CD4-positive, alpha-beta T cell (primary cell): ENCODE measurements around the gene STRBP. TPM values are rescaled to one million over a fixed set of nuclear protein-coding genes. Genes with fewer than 3 reads are reported as not detected.

Source experiments
- ATAC-seq: fragments of 200-7000 bp; cut with Tn5 transposase; one replicate; pipeline ENCODE4 v1.10.0; 2022; ENCODE audit warnings: mild to moderate bottlenecking; ENCODE audit not compliant: poor library complexity
- CTCF ChIA-PET: fragments of 350-600 bp; sonication (Branson Sonifier 250); formaldehyde crosslinking; loops from one replicate; lab custom pipeline; 2021; ENCODE audit warnings: antibody characterized with exemption, inconsistent platforms; lab: Charles Lee
- POLR2A ChIA-PET: fragments of 350-600 bp; sonication (Branson Sonifier 250); formaldehyde crosslinking; loops from one replicate; lab custom pipeline; 2021; ENCODE audit warnings: antibody characterized with exemption, inconsistent platforms; lab: Charles Lee
- DNase-seq, 14 experiments: peaks; one replicate each; pipeline ENCODE4 v3.0.0-alpha.2; 2013 to 2020; ENCODE audit warnings: mixed read lengths in 2 of 14
- H3K27ac ChIP-seq, 2 donors: one replicate each; pipeline versions ENCODE4 v1.5.1 to v1.7.0; 2013; ENCODE audit warnings: low read length in 2 of 2, low read depth in 1 of 2, mild to moderate bottlenecking in 1 of 2
- H3K27me3 ChIP-seq, 2 experiments: 1 replicate in 1 of 2; 2 replicates in 1 of 2; pipeline versions ENCODE4 v1.6.1 to v1.7.0; 2013; ENCODE audit warnings: low read length in 2 of 2, control low read depth in 1 of 2, mild to moderate bottlenecking in 1 of 2, moderate library complexity in 1 of 2; ENCODE audit not compliant: insufficient read depth in 2 of 2, control insufficient read depth in 1 of 2
- H3K36me3 ChIP-seq: one replicate; pipeline ENCODE4 v1.6.1; 2013; ENCODE audit warnings: low read length, control low read depth; ENCODE audit not compliant: insufficient read depth
- H3K4me1 ChIP-seq: one replicate; pipeline ENCODE4 v1.6.1; 2013; ENCODE audit warnings: low read length, control low read depth; ENCODE audit not compliant: insufficient read depth
- H3K4me3 ChIP-seq: one replicate; pipeline ENCODE4 v1.5.1; 2013; ENCODE audit warnings: mild to moderate bottlenecking, low read length, moderate library complexity
- H3K9me3 ChIP-seq, 2 experiments: 1 replicate in 1 of 2; 2 replicates in 1 of 2; pipeline versions ENCODE4 v1.6.1 to v1.7.0; 2013; ENCODE audit warnings: low read length in 2 of 2, mild to moderate bottlenecking in 2 of 2, control low read depth in 1 of 2, moderate library complexity in 1 of 2; ENCODE audit not compliant: control insufficient read depth in 1 of 2, insufficient read depth in 1 of 2
- H3K27ac Mint-ChIP-seq: one replicate; pipeline ENCODE4 v1.8.0; 2020; ENCODE audit warnings: mixed read lengths
- H3K27me3 Mint-ChIP-seq: one replicate; pipeline ENCODE4 v1.8.0; 2021; ENCODE audit warnings: mixed read lengths
- H3K36me3 Mint-ChIP-seq: one replicate; pipeline ENCODE4 v1.8.0; 2021; ENCODE audit warnings: low read depth, mixed read lengths
- H3K4me1 Mint-ChIP-seq: one replicate; pipeline ENCODE4 v1.8.0; 2021; ENCODE audit warnings: low read depth, mixed read lengths
- H3K4me3 Mint-ChIP-seq: one replicate; pipeline ENCODE4 v1.8.0; 2020; ENCODE audit warnings: mild to moderate bottlenecking, mixed read lengths
- H3K9me3 Mint-ChIP-seq: one replicate; pipeline ENCODE4 v1.8.0; 2020; ENCODE audit warnings: mixed read lengths
- CTCF ChIP-seq: fragments of 200-600 bp; IDR thresholded peaks from one replicate; pipeline ENCODE4 v1.8.0; 2022; ENCODE audit warnings: antibody characterized with exemption, mild to moderate bottlenecking
- intact Hi-C, 2 experiments: fragments of 100-400 bp; cut with DNase I in 1 of 2; cut with micrococcal nuclease in 1 of 2; formaldehyde crosslinking; loops; one replicate each; pipeline versions ENCODE4 v1.15.1 to v1.9.0; 2023 to 2025; cut with DNase I, micrococcal nuclease
- total RNA-seq, 174 experiments: library from RNA in 2 of 174; stranded (reverse) in 2 of 174; gene quantifications; one replicate each; pipeline ENCODE4 v1.2.3 and lab custom pipeline; 2021 to 2026

Gene STRBP
- total RNA-seq, 2 experiments from 2014 or later: 10.9 to 12.0 TPM

- no peak overlapping the region for H3K4me3 ChIP-seq
- H3K9me3 Mint-ChIP-seq: no peaks in the 10 kb centered on the region
- no peaks in the 10 kb centered on the region for H3K9me3 ChIP-seq
- ChIA-PET POLR2A (no interaction called here), CTCF (no interaction called here)
- no peak for DNase-seq
- no peak overlapping the region for H3K4me3 Mint-ChIP-seq
- intact Hi-C loops: no loop called here
- no peak for TF ChIP-seq CTCF
- H3K27me3 Mint-ChIP-seq: no peaks in the 10 kb centered on the region
- peaks cover 58% of the 10 kb centered on the region for H3K36me3 ChIP-seq
- no peak overlapping the region for H3K27ac Mint-ChIP-seq
- ATAC-seq: no peak
- no peak overlapping the region for H3K27ac ChIP-seq
- H3K36me3 Mint-ChIP-seq: peaks cover 95% of the 10 kb centered on the region
- H3K4me1 ChIP-seq: no peaks in the 10 kb centered on the region
- H3K27me3 ChIP-seq: no peaks in the 10 kb centered on the region
- no peaks in the 10 kb centered on the region for H3K4me1 Mint-ChIP-seq
Observed at GRCh38 chr9:123099042-123099441, 169.3 kb downstream of the STRBP start.

- Mint-ChIP-seq H3K4me1 (no peaks in the 10 kb centered on the region), H3K4me3 (no peak overlapping the region), H3K27me3 (no peaks in the 10 kb centered on the region), H3K9me3 (no peaks in the 10 kb centered on the region), H3K36me3 (peaks cover 95% of the 10 kb centered on the region), H3K27ac (no peak overlapping the region)
- TF ChIP-seq CTCF: no peak
- ChIA-PET CTCF (no interaction called here), POLR2A (no interaction called here)
- no peaks in the 10 kb centered on the region for H3K4me1 ChIP-seq
- H3K27ac ChIP-seq: no peak overlapping the region
- H3K9me3 ChIP-seq: no peaks in the 10 kb centered on the region
- H3K36me3 ChIP-seq: peaks cover 57% of the 10 kb centered on the region
- DNase-seq (no peak), ATAC-seq (no peak)
- no peaks in the 10 kb centered on the region for H3K27me3 ChIP-seq
- H3K4me3 ChIP-seq: no peak overlapping the region
- intact Hi-C loops: no loop called here
Observed at GRCh38 chr9:123098096-123098459, 170.3 kb downstream of the STRBP start.

GRCh38 chr9:123097430-123098095 is 170.8 kb downstream of the STRBP start:
- CTCF ChIA-PET: no interaction called here
- no peak overlapping the region for H3K27ac ChIP-seq
- H3K36me3 Mint-ChIP-seq: peaks cover 95% of the 10 kb centered on the region

More at GRCh38 chr9:123097430-123098095, 170.8 kb downstream of the STRBP start:
- no peaks in the 10 kb centered on the region for H3K4me1 Mint-ChIP-seq
- H3K4me3 ChIP-seq: no peak overlapping the region
- no peaks in the 10 kb centered on the region for H3K9me3 ChIP-seq
- H3K36me3 ChIP-seq: peaks cover 58% of the 10 kb centered on the region
- no peaks in the 10 kb centered on the region for H3K4me1 ChIP-seq
- no peaks in the 10 kb centered on the region for H3K27me3 ChIP-seq
- no peak overlapping the region for H3K27ac Mint-ChIP-seq
- POLR2A ChIA-PET: no interaction called here
- ATAC-seq: no peak
- H3K27me3 Mint-ChIP-seq: no peaks in the 10 kb centered on the region
- TF ChIP-seq CTCF: no peak
- no peaks in the 10 kb centered on the region for H3K9me3 Mint-ChIP-seq
- no peak overlapping the region for H3K4me3 Mint-ChIP-seq
- DNase-seq: no peak
- intact Hi-C loops: no loop called here
